HG03342 (cell line): ENCODE results near the gene RGS10.

Experiments used
- ATAC-seq: cut with Tn5 transposase; IDR thresholded peaks from one replicate; pipeline ENCODE4 v1.9.1; 2021; ENCODE audit warnings: mild to moderate bottlenecking, moderate library complexity; ENCODE audit not compliant: unreplicated experiment

Gene RGS10

DNA sequence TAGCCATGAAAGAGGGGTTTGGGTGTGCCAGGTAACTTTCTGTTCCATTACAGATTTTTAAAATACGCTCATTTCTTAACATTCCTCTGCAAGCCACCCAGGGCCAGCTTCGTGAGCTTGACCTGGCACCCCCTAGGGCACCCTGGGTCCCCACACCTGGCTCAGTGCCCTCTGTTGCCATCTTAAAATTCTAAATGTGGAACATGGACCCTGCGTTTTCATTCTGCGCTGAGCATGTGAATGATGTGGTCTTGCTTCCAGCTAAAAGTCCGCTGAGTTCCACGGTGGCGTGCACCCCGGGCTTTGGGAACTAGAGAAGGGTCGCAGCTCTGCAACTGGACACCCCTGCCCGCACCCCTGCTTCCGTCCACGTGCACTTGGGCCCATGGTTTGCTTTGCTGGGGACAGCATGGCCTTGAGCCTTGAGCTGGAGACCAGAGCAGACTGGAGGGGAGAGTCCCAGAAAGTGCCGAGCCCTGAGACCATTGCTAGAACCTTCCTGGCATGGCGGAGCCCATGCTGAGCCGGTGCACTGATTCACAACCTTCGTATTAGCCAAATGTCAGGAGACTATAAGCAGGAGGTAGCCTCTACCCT is 91.1 kb downstream of the RGS10 start:
- ATAC-seq, result no peak

DNA sequence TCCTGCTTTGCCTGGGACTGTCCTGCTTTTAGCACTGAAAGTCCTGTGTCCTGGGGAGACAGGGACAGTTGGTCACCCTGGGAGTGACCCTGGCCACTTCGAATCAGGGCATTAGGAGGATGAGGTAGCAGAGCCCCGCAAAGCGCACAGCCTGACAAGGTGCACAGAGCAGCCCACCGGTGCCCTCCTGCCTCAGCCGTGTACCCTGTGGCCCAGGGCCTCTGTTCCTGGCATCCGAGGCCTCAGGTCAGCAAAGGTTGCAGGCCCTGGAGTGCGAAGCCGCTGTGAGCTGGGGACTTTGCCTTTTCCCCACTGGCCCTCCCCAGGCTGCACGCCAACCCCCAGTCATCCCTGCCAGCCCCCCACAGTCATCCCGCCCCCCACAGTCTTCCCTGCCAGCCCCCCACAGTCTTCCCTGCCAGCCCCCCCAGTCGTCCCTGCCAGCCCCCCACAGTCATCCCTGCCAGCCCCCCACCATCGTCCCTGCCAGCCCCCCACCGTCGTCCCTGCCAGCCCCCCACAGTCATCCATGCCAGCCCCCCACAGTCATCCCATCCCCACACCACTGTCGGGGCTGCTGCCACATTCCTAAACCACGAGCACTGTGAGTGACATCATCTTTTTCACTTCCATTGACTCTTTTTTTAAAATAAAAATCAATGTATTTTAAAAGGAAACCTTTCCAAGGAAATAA is 91.8 kb downstream of the RGS10 start:
- ATAC-seq, result no peak
